DOHH2 (cell line): ENCODE measurements around the gene SEMA3D.

Source experiments
- EZH2phosphoT487 ChIP-seq: fragments of 200-600 bp; sonication (generic); IDR thresholded peaks from 2 replicates; pipeline ENCODE4 v1.6.1; 2017; ENCODE audit warnings: borderline replicate concordance, mild to moderate bottlenecking, antibody characterized with exemption, low read length, moderate library complexity, mixed read lengths
- TF ChIP-seq, protein P1 (sequence below): fragments of 200-600 bp; sonication (generic); IDR thresholded peaks from one replicate; pipeline ENCODE4 v1.5.1; 2014; ENCODE audit warnings: antibody characterized with exemption, mild to moderate bottlenecking, low read depth, low read length; ENCODE audit not compliant: poor library complexity, severe bottlenecking

DNA sequence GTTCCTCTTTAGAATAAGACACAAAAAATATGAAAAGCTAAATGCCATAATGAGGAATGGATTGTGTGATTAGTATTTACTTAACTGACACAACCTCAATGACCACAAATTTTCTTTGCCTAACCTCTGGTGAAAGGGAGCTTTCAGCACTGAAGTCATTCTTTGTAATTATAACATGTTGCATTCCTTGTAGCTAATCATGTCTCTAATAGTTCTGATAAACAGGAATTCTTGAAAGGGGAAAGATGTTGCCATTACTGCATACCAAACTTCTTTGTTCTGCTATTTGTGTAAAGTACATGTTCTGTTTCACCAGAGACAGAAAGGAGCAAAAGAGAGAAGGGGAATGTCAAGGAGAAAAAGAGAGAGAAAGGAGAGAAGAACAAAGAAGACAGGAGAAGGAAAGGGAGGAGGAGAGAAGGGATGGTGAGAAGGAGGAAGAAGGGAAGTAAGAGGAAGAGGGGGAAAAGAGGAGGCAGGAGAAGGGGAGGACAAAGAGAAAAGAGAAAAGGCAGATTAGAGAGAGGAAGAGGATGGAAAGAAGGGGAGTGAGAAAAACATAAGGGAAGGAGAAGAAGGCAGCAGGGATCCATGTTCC, 120.9 kb downstream of the SEMA3D start:
- TF ChIP-seq, protein P1, sequence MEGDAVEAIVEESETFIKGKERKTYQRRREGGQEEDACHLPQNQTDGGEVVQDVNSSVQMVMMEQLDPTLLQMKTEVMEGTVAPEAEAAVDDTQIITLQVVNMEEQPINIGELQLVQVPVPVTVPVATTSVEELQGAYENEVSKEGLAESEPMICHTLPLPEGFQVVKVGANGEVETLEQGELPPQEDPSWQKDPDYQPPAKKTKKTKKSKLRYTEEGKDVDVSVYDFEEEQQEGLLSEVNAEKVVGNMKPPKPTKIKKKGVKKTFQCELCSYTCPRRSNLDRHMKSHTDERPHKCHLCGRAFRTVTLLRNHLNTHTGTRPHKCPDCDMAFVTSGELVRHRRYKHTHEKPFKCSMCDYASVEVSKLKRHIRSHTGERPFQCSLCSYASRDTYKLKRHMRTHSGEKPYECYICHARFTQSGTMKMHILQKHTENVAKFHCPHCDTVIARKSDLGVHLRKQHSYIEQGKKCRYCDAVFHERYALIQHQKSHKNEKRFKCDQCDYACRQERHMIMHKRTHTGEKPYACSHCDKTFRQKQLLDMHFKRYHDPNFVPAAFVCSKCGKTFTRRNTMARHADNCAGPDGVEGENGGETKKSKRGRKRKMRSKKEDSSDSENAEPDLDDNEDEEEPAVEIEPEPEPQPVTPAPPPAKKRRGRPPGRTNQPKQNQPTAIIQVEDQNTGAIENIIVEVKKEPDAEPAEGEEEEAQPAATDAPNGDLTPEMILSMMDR, result no peak
- TF ChIP-seq EZH2phosphoT487, result no peak
